Kidney tubule cell (primary cell): ENCODE measurements around the gene FAM120B.
A peak's percentile ranks its signal among the peaks of the same experiment; 100 is the strongest.
"Not testable (repeated sequence)": the region's sequence is repeated elsewhere in the genome, so short reads cannot be mapped to it uniquely, and the experiment has no call there.

Experiments used
- DNase-seq: peaks from one replicate; pipeline ENCODE4 v3.0.0-alpha.2; 2018; ENCODE audit warnings: low spot score

FAM120B gene

DNA sequence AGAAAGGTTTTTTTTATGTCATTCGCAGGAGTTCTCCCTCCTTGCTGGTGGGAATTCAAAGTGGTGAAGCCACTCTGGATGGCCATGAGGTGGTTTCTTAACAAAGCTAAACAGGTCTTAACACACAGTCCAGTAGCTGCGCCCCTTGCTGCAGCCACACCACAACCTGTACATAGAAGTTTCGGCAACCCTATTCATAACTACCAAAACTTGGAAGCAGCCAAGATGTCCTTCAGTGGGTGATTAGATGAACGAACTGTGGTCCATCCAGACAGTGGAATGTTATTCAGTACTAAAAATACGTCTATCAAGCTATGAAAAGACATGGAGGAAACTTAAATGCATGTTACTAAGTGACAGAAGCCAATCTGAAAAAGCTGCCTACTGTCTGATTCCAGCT, 78.9 kb downstream of the FAM120B start:
- no peak for DNase-seq

DNA sequence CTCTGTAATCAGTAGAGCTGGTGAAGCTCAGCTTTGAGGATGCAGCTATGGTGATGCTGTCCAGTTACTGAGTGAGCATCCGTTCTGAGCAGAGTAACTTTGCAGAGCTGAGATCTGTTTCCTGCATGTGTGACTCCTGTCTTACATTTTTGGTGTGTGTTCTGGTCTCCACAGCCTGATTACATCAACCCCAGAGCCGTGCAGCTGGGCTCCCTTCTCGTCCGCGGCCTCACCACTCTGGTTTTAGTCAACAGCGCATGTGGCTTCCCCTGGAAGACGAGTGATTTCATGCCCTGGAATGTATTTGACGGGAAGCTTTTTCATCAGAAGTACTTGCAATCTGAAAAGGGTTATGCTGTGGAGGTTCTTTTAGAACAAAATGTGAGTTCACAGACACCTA, 81.6 kb downstream of the FAM120B start:
- DNase-seq = no peak

DNA sequence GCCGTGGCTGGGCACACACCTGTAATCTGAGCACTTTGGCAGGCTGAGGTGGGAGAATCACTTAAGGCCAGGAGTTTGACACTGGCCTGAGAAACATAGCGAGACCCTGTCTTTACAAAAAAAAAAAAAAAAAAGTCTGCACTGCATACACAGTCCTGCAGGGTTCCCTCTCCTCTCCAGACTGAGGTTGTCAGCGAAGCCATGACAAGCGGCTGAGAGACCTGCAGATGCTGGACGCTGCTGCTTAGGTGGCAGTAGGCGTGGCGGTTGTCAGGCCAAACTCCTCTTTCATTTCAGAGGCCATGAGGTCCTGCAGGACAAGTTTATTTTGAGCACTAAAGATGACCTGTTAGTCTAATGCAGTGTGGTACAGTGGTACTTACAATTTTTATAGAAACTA, 86.5 kb downstream of the FAM120B start:
- DNase-seq = no peak

DNA sequence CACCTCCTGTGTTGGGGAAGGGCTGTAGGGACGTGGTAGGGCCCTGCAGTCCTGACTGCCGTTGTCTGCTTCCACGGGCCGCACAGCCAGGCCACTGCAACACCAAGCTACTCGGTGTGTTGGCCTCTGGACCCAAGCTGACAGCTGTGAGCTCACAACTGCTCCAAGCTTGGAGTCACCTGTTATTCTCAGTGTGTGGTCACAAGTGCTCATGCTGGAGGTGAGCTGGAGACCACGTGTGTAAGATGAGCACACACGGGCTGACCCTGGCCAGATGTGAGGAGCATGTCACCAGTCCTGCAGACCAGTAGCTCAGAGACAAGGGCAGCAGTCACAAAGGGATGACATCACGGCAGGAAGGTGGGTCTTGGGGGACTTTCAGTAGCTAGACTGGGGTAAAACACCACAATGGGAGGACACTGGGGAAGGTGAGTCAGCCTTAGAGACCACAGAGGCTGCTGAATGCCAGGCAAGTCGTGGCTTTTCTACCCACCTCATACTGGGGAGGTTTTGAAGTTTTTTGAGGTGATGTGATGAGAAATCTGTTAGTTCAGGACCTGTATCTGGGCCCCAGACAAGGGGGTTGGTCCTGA, 87.3 kb downstream of the FAM120B start:
- DNase-seq = peak; percentile 56

DNA sequence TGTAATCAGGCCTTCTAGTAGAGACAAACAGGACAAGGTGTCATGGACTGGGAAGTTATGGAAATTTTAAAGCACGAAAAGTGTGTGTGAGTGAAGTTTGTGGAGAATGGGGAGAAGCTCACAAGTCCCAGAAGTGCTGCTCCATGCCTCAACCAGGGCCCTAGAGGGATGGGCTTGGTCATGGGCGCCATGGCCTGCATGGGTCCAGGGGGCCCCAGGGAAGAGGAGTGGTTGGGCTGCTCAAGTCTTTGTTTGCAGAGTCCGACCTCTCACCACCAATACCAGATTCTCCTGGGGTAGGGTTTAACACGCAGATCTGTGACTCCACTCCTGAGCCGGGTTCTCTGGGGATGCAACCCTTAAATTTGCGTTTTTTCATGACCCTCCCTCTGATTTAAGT, 88.4 kb downstream of the FAM120B start:
- DNase-seq = no peak

DNA sequence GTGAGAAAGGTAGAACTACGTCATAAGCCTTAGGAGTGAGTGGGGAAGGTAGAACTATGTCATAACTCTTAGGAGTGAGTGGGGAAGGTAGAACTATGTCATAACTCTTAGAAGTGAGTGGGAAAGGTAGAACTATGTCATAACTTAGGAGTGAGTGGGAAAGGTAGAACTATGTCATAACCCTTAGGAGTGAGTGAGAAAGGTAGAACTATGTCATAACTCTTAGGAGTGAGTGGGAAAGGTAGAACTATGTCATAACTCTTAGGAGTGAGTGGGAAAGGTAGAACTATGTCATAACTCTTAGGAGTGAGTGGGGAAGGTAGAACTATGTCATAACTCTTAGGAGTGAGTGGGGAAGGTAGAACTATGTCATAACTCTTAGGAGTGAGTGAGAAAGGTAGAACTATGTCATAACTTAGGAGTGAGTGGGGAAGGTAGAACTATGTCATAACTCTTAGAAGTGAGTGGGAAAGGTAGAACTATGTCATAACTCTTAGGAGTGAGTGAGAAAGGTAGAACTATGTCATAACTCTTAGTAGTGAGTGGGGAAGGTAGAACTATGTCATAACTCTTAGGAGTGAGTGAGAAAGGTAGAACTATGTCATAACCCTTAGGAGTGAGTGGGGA, 92.3 kb downstream of the FAM120B start:
- not testable (repeated sequence) for DNase-seq

DNA sequence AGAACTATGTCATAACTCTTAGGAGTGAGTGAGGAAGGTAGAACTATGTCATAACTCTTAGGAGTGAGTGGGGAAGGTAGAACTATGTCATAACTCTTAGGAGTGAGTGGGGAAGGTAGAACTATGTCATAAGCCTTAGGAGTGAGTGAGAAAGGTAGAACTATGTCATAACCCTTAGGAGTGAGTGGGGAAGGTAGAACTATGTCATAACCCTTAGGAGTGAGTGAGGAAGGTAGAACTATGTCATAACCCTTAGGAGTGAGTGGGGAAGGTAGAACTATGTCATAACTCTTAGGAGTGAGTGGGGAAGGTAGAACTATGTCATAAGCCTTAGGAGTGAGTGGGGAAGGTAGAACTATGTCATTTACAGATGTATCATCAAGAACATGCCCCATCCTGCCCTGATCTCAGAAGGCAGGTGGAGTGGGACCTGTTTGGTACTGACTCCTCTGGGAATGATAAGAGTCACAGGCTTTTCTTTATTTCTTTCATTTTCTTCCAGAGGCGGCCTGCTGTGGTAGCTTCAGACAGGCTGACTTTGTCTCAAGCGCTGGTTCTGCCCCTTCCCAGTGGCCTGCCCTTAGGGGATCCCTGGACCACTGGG, 93.5 kb downstream of the FAM120B start:
- DNase-seq = not testable (repeated sequence)

DNA sequence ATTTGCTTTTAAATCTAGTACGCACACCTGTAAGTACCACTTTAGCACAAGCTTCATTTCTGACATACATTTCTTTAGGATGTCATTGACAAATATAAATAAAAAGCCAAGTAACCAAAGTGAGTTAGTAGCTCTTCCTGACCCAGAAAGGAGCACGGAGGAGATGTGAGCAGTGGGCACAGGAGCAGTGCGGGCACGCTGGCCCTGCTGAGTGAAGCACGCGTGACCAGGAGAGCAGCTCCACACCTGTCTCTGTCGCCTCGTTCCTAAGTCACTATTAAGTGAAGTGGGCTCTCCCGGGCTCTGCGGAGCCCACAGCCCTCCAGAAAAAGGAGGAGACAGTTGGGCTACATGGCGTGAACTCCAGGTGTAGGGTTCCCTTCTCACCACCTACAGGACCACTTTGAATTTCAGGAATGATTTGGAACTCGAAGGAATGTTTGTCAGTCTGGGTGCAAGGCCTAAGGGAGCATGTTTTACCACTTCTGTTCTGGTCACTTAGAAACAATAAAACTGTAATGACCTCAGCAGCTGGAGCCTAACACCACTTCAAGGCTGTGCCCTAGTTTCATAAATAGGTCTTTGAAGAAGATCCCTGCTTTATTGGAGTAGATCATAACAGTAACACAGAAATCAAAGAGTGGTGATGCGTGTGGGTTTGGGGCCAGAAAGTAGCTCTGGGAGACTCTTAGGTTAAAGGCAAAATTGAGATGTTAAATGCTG, 95.9 kb downstream of the FAM120B start:
- no peak for DNase-seq

DNA sequence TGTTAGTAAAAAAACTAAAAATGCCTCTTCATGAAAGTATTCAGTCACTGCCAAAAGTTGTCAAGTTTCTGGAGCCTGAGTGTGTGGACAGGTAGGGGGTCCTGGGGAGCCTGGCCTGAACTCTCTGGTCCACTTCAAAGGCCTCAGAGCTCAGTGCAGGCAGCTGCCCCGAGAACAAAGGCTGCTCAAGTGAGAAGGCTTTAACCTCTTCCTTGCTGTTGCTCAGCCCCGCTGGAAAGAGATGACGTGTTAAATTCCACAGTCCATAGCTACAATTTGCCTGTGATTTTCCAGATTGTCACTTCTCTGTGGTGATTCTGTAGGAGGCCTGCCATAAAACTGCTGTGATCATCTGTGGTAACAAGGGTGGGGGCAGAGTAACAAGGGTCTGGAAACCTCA, 96.9 kb downstream of the FAM120B start:
- DNase-seq = no peak

DNA sequence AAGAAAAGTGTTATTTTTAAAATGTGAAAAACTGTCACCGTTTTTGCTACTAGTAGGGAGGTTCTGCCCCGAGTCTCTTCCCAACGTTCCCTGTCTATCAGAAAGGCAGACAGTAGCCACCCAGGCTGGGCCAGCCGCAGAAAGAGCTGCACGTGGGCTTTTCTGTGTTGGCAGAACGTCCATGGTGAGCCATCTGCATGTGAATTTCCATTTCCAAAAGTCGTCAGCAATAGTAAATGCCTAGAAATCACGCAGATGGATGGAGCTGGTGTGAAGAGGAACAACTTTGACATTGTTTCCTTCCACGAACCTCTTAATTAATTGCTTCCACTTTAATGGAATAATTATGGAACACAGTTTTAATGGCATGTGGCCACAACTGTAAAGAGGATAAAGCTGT, 97.5 kb downstream of the FAM120B start:
- DNase-seq = no peak

DNA sequence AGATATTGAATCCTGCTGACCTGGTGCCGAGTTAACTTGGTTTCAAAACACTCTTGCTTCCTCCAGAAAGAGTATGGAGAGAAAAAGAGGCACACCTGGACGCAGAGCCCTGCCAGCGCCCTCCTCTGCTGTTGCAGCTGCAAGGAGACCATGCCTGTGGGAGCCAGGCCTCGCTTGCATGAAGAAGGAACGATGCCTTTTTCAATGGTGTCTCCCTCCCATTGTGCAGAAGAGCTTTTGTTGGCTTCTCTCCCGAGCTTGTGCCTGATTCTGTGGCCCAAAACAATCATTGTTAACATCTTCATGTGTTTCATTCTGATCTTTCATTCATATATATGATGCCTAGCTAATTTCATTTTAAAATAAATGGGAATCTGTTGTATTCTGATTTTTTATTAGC, 98.1 kb downstream of the FAM120B start:
- DNase-seq = no peak

DNA sequence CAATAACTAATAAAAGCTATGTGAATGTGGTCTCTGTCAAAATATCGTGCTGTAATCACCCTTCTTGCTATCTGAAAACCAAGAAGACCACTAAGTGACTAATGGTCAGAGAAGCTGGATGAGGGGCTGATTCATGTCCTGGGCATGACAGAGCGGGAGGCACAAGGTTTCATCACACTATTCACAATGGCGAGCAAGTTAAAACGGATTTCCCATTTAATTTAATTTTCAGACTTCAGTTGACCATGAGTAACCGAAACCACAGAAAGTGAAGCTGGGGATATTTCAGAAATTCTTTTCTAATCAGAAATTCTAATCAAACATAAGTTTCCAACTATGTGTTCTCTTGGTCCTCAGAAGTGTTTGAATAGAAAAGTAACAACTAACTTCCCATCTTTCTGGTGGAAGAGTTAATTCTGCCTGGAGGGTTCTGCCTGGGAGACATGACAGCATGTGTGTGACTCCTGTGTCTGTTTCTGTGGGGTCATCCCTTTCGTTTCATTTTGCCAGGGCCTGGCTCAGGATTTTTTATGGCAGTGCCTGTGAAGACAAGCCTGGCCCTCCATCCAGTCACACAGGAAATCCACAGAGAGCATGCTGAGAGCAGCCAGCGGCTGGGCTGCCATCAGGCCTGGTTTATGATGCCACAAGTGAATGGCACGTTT, 98.9 kb downstream of the FAM120B start:
- DNase-seq = peak; percentile 92

DNA sequence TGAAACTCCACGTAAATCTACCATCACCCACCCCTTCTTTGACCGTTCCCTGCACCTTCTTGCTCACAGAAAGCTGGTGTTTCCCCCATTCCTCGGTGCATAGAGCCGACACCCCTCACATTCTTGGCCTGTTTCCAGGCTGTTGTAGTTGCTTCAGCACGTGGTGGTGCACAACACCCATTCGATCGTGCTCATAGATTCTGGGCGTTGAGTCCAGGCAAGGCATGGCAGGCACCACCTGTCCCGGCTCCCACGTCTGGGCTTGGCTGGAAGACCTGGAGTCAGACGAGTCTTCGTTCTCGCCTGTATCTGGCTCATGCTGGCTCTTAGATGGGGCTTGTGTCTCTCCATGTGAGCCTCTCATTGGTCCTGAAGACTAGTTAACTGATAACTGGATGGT, 100.6 kb downstream of the FAM120B start:
- DNase-seq = no peak

DNA sequence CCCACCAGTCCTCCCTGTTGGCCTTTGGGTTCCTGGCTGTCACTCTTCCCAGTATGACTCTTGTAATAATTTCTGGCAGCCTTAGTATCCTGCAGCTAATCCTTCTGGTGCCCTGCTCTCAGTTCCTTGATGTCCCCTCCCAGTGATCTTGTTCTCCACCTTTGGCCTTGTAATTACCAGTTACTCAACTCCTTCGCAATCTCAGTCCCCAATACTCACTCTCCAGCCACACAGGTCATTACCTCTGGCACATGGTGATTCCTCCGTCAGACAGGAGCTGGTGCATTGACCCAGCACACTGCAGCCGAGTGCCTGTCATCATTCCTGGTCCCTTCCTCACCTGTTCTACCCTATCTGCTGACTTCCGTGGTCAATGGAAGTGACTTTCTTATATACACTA, 101.4 kb downstream of the FAM120B start:
- DNase-seq = peak; percentile 26

DNA sequence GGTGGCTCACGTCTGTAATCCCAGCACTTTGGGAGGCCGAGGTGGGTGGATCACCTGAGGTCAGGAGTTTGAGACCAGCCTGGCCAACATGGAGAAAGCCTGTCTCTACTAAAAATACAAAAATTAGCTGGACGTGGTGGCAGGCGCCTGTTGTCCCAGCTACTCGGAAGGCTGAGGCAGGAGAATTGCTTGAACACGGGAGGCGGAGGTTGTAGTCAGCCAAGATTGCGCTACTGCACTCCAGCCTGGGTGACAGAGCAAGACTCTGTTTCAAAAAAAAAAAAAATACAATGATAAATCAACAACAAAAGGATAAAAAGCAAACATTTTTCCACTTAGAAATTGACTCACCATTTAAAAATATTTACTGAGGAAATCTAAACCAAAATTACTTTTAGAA, 103.2 kb downstream of the FAM120B start:
- DNase-seq = not testable (repeated sequence)

DNA sequence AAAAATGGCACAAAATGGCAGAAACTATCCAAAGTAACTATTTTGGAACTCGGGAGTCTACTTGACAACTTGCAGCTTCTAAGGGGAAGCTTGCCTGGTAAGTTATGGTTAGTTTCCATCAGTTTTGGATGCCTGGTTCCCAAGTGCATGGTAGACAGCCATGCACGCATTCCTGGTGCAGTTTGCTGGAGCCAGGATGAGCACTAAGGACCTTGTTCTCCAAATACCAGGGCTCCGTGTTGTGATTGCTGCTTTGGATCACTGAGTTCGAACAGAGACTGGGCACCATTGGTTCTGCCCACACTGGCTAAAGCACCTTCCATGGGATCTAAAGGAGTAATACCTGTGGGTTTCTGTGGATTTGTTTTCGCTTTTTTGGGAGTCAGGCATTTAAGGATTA, 103.7 kb downstream of the FAM120B start:
- DNase-seq = no peak

DNA sequence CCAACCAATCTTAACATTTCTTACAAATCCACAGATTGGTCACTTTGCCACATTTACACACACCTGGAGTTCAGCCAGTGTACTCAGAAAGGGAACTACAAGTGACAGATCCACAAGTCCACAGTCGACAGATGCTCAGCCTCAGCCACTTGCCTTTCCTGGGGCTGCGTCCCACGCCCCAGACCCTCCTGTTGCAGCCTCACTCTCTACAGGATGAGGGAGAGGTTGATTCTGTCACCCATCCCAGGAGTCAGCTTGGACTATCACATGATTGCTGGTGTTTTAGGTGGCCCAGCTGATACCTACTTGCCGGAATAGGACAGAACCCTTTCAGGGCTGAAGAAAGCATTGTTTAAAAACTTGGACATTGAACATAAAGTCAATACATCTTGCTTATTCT, 108.8 kb downstream of the FAM120B start:
- DNase-seq = no peak

DNA sequence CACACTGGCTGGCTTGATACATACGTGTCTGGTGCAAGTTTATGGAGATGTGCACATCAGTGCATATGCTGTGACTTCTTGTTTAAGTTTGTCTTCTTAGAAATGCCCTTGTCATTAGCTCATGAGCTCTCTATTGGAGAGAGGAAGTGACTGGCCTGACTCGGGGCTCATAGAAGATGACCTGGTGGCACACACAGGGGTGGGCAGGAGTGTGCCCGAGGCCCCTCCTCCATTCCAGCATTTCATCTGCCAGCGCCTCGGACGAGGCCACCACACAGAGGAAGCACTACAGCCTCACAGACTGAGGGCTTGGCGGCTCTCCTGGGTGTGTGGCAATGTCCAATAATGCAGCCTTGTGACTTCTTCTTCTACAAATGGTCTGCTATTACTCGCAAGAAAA, 109.7 kb downstream of the FAM120B start:
- DNase-seq = no peak

DNA sequence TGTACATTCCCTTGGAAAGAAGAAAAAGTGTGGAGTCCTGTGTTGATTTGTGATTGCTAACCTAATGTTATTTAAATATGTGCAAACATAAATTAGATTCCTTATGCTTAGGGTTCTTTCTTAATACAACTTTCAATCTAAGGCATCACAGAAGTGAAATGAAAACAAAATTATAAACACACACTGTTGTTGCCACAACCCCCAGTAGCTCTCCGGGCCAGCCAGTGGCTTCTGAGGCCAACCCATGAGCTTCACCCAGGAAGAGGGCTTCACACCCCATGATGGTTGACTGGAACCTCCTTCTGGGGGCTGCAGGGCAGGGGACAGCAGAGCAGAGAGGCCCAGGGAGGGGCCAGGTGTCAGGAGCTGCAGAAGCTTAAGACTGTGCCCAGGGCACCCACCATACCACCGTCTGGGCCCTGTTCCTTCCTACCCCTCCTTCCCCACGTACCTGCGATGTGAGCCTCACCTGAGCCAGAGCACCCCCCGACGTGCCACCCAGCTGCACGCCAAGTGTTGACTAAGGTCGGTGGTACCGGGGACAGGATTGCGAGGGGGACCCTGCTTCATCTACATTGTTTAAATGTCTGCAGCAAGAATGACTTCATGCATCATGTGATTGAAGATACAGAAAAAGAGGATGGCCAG, 110.5 kb downstream of the FAM120B start:
- DNase-seq = no peak

DNA sequence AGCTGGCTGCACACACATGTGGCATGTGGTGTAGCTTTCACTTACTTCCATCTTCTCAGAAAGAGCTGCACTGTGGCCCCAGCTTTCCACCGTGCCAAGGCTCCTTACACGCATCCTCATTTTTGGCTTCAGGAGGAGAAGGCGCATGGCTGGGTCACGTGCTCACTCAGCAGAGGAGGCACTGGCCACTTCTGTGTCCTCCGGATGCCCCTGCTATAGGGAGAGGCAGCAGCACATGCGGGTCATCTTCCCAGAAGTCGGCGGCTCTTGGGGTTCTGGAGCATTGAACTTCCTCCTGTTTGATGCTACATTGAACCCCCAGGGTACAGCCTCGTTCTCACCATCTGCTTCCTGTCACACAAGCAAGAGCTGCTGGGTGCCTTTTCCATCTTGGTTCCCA, 111.3 kb downstream of the FAM120B start:
- DNase-seq = no peak

DNA sequence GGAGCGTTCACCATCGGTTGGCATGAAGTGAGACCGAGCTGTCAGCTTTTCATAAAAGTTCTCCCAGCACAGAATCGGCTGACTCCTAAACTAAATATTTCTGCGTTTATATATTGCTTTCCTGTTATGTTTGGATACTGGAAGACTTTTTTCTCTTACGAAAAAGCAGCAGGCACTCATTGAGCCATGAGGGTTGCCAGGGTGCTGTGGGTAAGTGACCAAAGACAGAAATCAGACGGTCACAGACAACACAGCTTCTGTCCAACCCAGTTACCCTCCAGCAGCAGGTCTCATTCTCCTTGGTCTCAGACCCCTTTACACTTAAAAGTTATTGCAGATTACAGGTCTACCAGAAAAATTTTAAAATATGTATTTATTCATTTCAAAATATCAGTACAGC, 113.7 kb downstream of the FAM120B start:
- DNase-seq = no peak
